HepG2 (cell line): ENCODE data around the gene CAPN9. TPM values are rescaled to one million over a fixed set of nuclear protein-coding genes. Genes with fewer than 3 reads are reported as not detected.

ENCODE experiments used
- ADNP ChIP-seq: sonication (generic); formaldehyde crosslinking; IDR thresholded peaks from 2 replicates; pipeline ENCODE4 v1.4.0; 2020; ENCODE audit warnings: missing genetic modification reagents
- ATM ChIP-seq: fragments of 450-650 bp; IDR thresholded peaks from 2 replicates; pipeline ENCODE4 v1.7.1; 2017; ENCODE audit warnings: mild to moderate bottlenecking, borderline replicate concordance
- BCL6 ChIP-seq: IDR thresholded peaks from 2 replicates; pipeline ENCODE4 v1.6.1; 2016; ENCODE audit warnings: missing genetic modification reagents, missing compliant biosample characterization
- DMTF1 ChIP-seq: sonication (generic); formaldehyde crosslinking; IDR thresholded peaks from 2 replicates; pipeline ENCODE4 v1.4.0; 2020; ENCODE audit warnings: mild to moderate bottlenecking, missing genetic modification reagents
- HINFP ChIP-seq: sonication (generic); formaldehyde crosslinking; IDR thresholded peaks from 2 replicates; pipeline ENCODE4 v1.4.0; 2020; ENCODE audit warnings: low read depth, mild to moderate bottlenecking, missing genetic modification reagents
- HOXD1 ChIP-seq: sonication (generic); formaldehyde crosslinking; IDR thresholded peaks from 2 replicates; pipeline ENCODE4 v1.5.0; 2020; ENCODE audit warnings: missing genetic modification reagents
- IRX3 ChIP-seq: sonication (generic); formaldehyde crosslinking; IDR thresholded peaks from 2 replicates; pipeline ENCODE4 v1.8.1; 2023; ENCODE audit warnings: mild to moderate bottlenecking, low read depth, missing genetic modification reagents, borderline replicate concordance
- MTA3 ChIP-seq: sonication (generic); formaldehyde crosslinking; IDR thresholded peaks from 2 replicates; pipeline ENCODE4 v1.4.0; 2020; ENCODE audit warnings: missing genetic modification reagents
- NAIF1 ChIP-seq: sonication (generic); formaldehyde crosslinking; IDR thresholded peaks from 2 replicates; pipeline ENCODE4 v1.5.0; 2020; ENCODE audit warnings: mild to moderate bottlenecking, missing genetic modification reagents, borderline replicate concordance
- RARG ChIP-seq: sonication (generic); formaldehyde crosslinking; IDR thresholded peaks from 2 replicates; pipeline ENCODE4 v1.4.0; 2020; ENCODE audit warnings: low read depth, mild to moderate bottlenecking, missing genetic modification reagents
- RXRA ChIP-seq: sonication (generic); formaldehyde crosslinking; IDR thresholded peaks from 2 replicates; pipeline ENCODE4 v1.5.1; 2020; ENCODE audit warnings: missing genetic modification reagents
- U2AF1 ChIP-seq: fragments of 200-400 bp; formaldehyde crosslinking; optimal IDR thresholded peaks from 2 replicates; pipeline ENCODE3; 2017; ENCODE audit warnings: mild to moderate bottlenecking, low read depth, low read length
- ZC3H13 ChIP-seq: sonication (generic); formaldehyde crosslinking; IDR thresholded peaks from 2 replicates; pipeline ENCODE4 v1.8.1; 2023; ENCODE audit warnings: mild to moderate bottlenecking, missing genetic modification reagents, moderate library complexity
- ZEB1 ChIP-seq: IDR thresholded peaks from 2 replicates; pipeline ENCODE4 v1.6.1; 2012; ENCODE audit warnings: mild to moderate bottlenecking, low read depth, inconsistent platforms; ENCODE audit not compliant: insufficient replicate concordance
- ZMYM2 ChIP-seq: sonication (generic); formaldehyde crosslinking; IDR thresholded peaks from 2 replicates; pipeline ENCODE4 v1.8.0; 2022; ENCODE audit warnings: mild to moderate bottlenecking, missing genetic modification reagents
- ZNF205 ChIP-seq: IDR thresholded peaks from 2 replicates; pipeline ENCODE4 v1.6.1; 2018; ENCODE audit warnings: missing biosample characterization, missing genetic modification reagents
- ZNF24 ChIP-seq: fragments of 450-650 bp; IDR thresholded peaks from 2 replicates; pipeline ENCODE4 v1.6.1; 2017; ENCODE audit warnings: antibody characterized with exemption, mild to moderate bottlenecking
- ZNF292 ChIP-seq: sonication (generic); formaldehyde crosslinking; IDR thresholded peaks from 2 replicates; pipeline ENCODE4 v1.8.1; 2022; ENCODE audit warnings: mild to moderate bottlenecking, low read depth, missing genetic modification reagents, borderline replicate concordance
- ZNF577 ChIP-seq: sonication (generic); formaldehyde crosslinking; IDR thresholded peaks from 2 replicates; pipeline ENCODE4 v1.4.0; 2020; ENCODE audit warnings: mild to moderate bottlenecking, low read depth, missing genetic modification reagents, borderline replicate concordance
- ZNF660 ChIP-seq: sonication (generic); formaldehyde crosslinking; IDR thresholded peaks from 2 replicates; pipeline ENCODE4 v1.5.1; 2020; ENCODE audit warnings: mild to moderate bottlenecking, low read depth, missing genetic modification reagents, borderline replicate concordance
- polyA plus RNA-seq, 8 experiments: library from polyadenylated mRNA; depleted of rRNA in 3 of 8; stranded (reverse) in 7 of 8; unstranded in 1 of 8; fragments of >200 nt; fragmentation: Illumina TruSeq in 4 of 8; extraction: Trizol in 4 of 8; gene quantifications; 2 replicates each; pipeline versions ENCODE4 v1.2.1 to v1.2.3, GENCODE V29; 2011 to 2016; ENCODE audit warnings: low read depth in 4 of 8, missing spikeins in 1 of 8, mixed read lengths in 1 of 8; ENCODE audit not compliant: insufficient read depth in 1 of 8
- total RNA-seq, 5 experiments: library from RNA; depleted of rRNA; stranded (reverse); fragments of >200 nt; fragmentation: Illumina TruSeq; extraction: Trizol; gene quantifications; 2 replicates each; pipeline ENCODE4 v1.2.3, GENCODE V29; 2016; ENCODE audit warnings: low read depth in 1 of 5
- TF ChIP-seq, protein P1 (sequence below): sonication (generic); formaldehyde crosslinking; conservative IDR thresholded peaks from 2 replicates; pipeline ENCODE4 v1.4.0; 2020; ENCODE audit warnings: missing genetic modification reagents
- TF ChIP-seq, protein P2 (sequence below): IDR thresholded peaks from 2 replicates; pipeline ENCODE4 v1.6.1; 2016; ENCODE audit warnings: mild to moderate bottlenecking
- TF ChIP-seq, protein P3 (sequence below): sonication (generic); formaldehyde crosslinking; IDR thresholded peaks from 2 replicates; pipeline ENCODE4 v1.4.0; 2020; ENCODE audit warnings: missing genetic modification reagents; ENCODE audit errors: not compliant biosample characterization

Gene CAPN9
- total and polyA plus RNA-seq, 2 of the 13 experiments (the other 11 are each of a cell fraction or from before 2014, with no cell fraction given), result 0.04 to 0.31 TPM

DNA sequence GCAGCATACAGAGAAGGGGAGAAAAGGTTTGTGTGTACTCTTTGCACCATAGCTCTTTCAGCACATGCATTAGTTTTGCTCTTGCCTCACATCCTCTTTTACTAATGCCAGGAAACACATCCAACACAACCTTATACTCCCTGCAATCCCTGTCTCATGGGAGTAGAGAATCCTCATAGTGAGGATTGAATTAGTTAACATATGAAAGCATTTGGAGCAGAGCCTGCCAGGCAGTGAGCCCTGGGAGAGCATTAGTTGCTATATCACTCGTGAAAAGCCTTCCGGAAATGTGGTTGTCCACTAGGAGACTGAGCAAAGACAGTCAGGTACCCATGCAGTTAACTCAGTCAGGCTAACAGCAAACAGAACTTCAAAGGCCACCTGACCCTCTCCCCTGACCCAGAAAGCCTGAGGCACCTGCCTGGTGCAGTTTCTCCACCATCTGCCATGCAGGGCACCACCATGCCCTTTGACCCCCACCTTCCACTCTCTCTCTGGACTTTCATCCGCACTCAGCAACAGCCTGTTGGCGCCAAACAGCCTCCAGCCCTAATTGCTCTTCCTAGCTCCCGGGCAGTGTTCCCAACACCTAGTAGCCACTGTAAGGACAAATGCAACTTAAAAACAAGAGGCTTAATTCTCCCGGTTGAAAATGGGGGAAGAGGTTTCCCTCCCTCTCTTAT lies 18.3 kb upstream of the CAPN9 start (continued):
- TF ChIP-seq HOXD1 (CRISPR knock-in tag), result peak; percentile 75
- TF ChIP-seq HINFP, result peak; percentile 79; the same call in 1 of the 2 replicates
- TF ChIP-seq RARG (CRISPR knock-in tag), result no peak
- TF ChIP-seq ZNF577, result no peak
- TF ChIP-seq ZC3H13 (CRISPR knock-in tag), result peak; percentile 67; the same call in 1 of the 2 replicates
- TF ChIP-seq DMTF1, result no peak
- peak; percentile 82 for TF ChIP-seq ZMYM2 (CRISPR knock-in tag)
- peak; percentile 90 for TF ChIP-seq ZEB1
- TF ChIP-seq, protein P1, sequence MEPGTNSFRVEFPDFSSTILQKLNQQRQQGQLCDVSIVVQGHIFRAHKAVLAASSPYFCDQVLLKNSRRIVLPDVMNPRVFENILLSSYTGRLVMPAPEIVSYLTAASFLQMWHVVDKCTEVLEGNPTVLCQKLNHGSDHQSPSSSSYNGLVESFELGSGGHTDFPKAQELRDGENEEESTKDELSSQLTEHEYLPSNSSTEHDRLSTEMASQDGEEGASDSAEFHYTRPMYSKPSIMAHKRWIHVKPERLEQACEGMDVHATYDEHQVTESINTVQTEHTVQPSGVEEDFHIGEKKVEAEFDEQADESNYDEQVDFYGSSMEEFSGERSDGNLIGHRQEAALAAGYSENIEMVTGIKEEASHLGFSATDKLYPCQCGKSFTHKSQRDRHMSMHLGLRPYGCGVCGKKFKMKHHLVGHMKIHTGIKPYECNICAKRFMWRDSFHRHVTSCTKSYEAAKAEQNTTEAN (CRISPR knock-in tag), result peak; percentile 49
- TF ChIP-seq ZNF205 (CRISPR knock-in tag), result no peak; the same call in none of the 2 replicates
- no peak for TF ChIP-seq ZNF660
- TF ChIP-seq U2AF1, result peak; percentile 87
- TF ChIP-seq BCL6 (CRISPR knock-in tag), result peak; percentile 88
- TF ChIP-seq NAIF1 (CRISPR knock-in tag), result no peak
- TF ChIP-seq MTA3 (CRISPR knock-in tag), result no peak
- TF ChIP-seq, protein P2, sequence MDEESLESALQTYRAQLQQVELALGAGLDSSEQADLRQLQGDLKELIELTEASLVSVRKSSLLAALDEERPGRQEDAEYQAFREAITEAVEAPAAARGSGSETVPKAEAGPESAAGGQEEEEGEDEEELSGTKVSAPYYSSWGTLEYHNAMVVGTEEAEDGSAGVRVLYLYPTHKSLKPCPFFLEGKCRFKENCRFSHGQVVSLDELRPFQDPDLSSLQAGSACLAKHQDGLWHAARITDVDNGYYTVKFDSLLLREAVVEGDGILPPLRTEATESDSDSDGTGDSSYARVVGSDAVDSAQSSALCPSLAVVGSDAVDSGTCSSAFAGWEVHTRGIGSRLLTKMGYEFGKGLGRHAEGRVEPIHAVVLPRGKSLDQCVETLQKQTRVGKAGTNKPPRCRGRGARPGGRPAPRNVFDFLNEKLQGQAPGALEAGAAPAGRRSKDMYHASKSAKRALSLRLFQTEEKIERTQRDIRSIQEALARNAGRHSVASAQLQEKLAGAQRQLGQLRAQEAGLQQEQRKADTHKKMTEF (CRISPR knock-in tag), result peak; percentile 89
- TF ChIP-seq ADNP (CRISPR knock-in tag), result no peak
- TF ChIP-seq ATM, result no peak
- TF ChIP-seq, protein P3, sequence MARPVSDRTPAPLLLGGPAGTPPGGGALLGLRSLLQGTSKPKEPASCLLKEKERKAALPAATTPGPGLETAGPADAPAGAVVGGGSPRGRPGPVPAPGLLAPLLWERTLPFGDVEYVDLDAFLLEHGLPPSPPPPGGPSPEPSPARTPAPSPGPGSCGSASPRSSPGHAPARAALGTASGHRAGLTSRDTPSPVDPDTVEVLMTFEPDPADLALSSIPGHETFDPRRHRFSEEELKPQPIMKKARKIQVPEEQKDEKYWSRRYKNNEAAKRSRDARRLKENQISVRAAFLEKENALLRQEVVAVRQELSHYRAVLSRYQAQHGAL (CRISPR knock-in tag), result no peak
- TF ChIP-seq IRX3 (CRISPR knock-in tag), result no peak
- peak; percentile 98 for TF ChIP-seq RXRA (CRISPR knock-in tag)
- peak; percentile 97 for TF ChIP-seq ZNF292 (CRISPR knock-in tag)
- no peak for TF ChIP-seq ZNF24
